HEK293 (cell line): ENCODE data around the gene ITSN1.

Experiments used
- CTCF ChIA-PET: fragments of 350-600 bp; formaldehyde crosslinking; extraction: SDS; loops from one replicate; lab custom pipeline; 2021; ENCODE audit warnings: antibody characterized with exemption; lab: Yijun Ruan, JAX
- POLR2A ChIA-PET: fragments of 300-600 bp; formaldehyde crosslinking; extraction: SDS; loops from one replicate; lab custom pipeline; 2020; ENCODE audit warnings: antibody characterized with exemption, inconsistent platforms; lab: Yijun Ruan, JAX
- H3K27ac ChIP-seq: fragments of 200-500 bp; sonication (Bioruptor generic); 2 replicates; pipeline ENCODE4 v1.5.1; 2014; ENCODE audit warnings: low read depth, low read length, control low read depth, inconsistent platforms; ENCODE audit errors: extremely low read depth
- H3K36me3 ChIP-seq, 2 experiments: fragments of 200-500 bp in 1 of 2; sonication (Bioruptor generic) in 1 of 2; 1 replicate in 1 of 2; 2 replicates in 1 of 2; pipeline ENCODE4 v1.5.1; 2014 to 2017; ENCODE audit warnings: inconsistent platforms in 2 of 2, low read length in 2 of 2; ENCODE audit not compliant: control insufficient read depth in 2 of 2, insufficient read depth in 1 of 2
- H3K4me1 ChIP-seq: fragments of 200-500 bp; sonication (Bioruptor generic); 2 replicates; pipeline ENCODE4 v1.5.1; 2014; ENCODE audit warnings: mild to moderate bottlenecking, low read length, inconsistent platforms; ENCODE audit not compliant: control insufficient read depth, insufficient read depth
- H3K4me3 ChIP-seq: 2 replicates; pipeline ENCODE4 v1.5.1; 2011; ENCODE audit warnings: low read depth, mild to moderate bottlenecking, control low read depth, low read length, moderate library complexity
- H3K9me3 ChIP-seq: fragments of 200-500 bp; sonication (Bioruptor generic); 2 replicates; pipeline ENCODE4 v1.5.1; 2014; ENCODE audit warnings: low read depth, low read length, inconsistent platforms; ENCODE audit not compliant: control insufficient read depth, insufficient read depth
- GLIS1 ChIP-seq: fragments of 450-650 bp; formaldehyde crosslinking; IDR thresholded peaks from 2 replicates; pipeline ENCODE4 v1.5.1; 2016; ENCODE audit warnings: missing biosample characterization, missing genetic modification characterization
- MZF1 ChIP-seq: fragments of 450-650 bp; formaldehyde crosslinking; IDR thresholded peaks from 2 replicates; pipeline ENCODE4 v1.5.1; 2017; ENCODE audit warnings: missing biosample characterization, missing genetic modification characterization, borderline replicate concordance
- YY1 ChIP-seq: fragments of 450-650 bp; formaldehyde crosslinking; IDR thresholded peaks from 2 replicates; pipeline ENCODE4 v1.5.1; 2018; ENCODE audit warnings: missing biosample characterization, missing genetic modification characterization
- ZFP37 ChIP-seq: fragments of 450-650 bp; formaldehyde crosslinking; IDR thresholded peaks from 2 replicates; pipeline ENCODE4 v1.5.1; 2016; ENCODE audit warnings: missing biosample characterization, missing genetic modification characterization
- ZNF169 ChIP-seq: fragments of 450-650 bp; formaldehyde crosslinking; IDR thresholded peaks from 2 replicates; pipeline ENCODE4 v1.5.1; 2016; ENCODE audit warnings: missing biosample characterization, missing genetic modification characterization
- ZNF202 ChIP-seq: fragments of 450-650 bp; formaldehyde crosslinking; IDR thresholded peaks from 2 replicates; pipeline ENCODE4 v1.5.1; 2016; ENCODE audit warnings: missing biosample characterization, missing genetic modification characterization, borderline replicate concordance
- ZNF23 ChIP-seq: fragments of 450-650 bp; formaldehyde crosslinking; IDR thresholded peaks from 2 replicates; pipeline ENCODE4 v1.5.1; 2016; ENCODE audit warnings: missing biosample characterization, missing genetic modification characterization, borderline replicate concordance
- ZNF302 ChIP-seq: fragments of 450-650 bp; formaldehyde crosslinking; IDR thresholded peaks from 2 replicates; pipeline ENCODE4 v1.5.1; 2016; ENCODE audit warnings: missing biosample characterization, missing genetic modification characterization, low read depth
- ZNF585B ChIP-seq: fragments of 450-650 bp; formaldehyde crosslinking; IDR thresholded peaks from 2 replicates; pipeline ENCODE4 v1.5.1; 2016; ENCODE audit warnings: missing biosample characterization, missing genetic modification characterization
- ZNF623 ChIP-seq: fragments of 450-650 bp; formaldehyde crosslinking; IDR thresholded peaks from 2 replicates; pipeline ENCODE4 v1.5.1; 2016; ENCODE audit warnings: missing biosample characterization, missing genetic modification characterization
- ZNF645 ChIP-seq: fragments of 450-650 bp; formaldehyde crosslinking; IDR thresholded peaks from 2 replicates; pipeline ENCODE4; 2016; ENCODE audit warnings: missing biosample characterization, missing genetic modification characterization
- TF ChIP-seq, protein P1 (sequence below): fragments of 450-650 bp; formaldehyde crosslinking; IDR thresholded peaks from 2 replicates; pipeline ENCODE4 v1.5.1; 2016; ENCODE audit warnings: missing biosample characterization, missing genetic modification characterization
- TF ChIP-seq, protein P2 (sequence below): fragments of 450-650 bp; formaldehyde crosslinking; IDR thresholded peaks from 2 replicates; pipeline ENCODE4 v1.5.1; 2016; ENCODE audit warnings: missing biosample characterization, missing genetic modification characterization
- TF ChIP-seq, protein P3 (sequence below): fragments of 450-650 bp; IDR thresholded peaks from 2 replicates; pipeline ENCODE4 v1.5.1; 2018; ENCODE audit warnings: missing biosample characterization, missing genetic modification characterization
- TF ChIP-seq, protein P4 (sequence below): fragments of 450-650 bp; formaldehyde crosslinking; IDR thresholded peaks from 2 replicates; pipeline ENCODE4 v1.5.1; 2017; ENCODE audit warnings: missing biosample characterization, missing genetic modification characterization

Gene ITSN1

GRCh38 chr21:33843216-33843615 lies 200.9 kb downstream of the ITSN1 start:
- CTCF ChIA-PET, result interaction anchor here (0.6 to 1.1 kb wide), 2 partner anchors 9 to 237 kb away, joined by 3 read pairs; no protein-coding TSS in a partner anchor
- peaks cover 0 to 7% of the 10 kb centered on the region in 2 experiments; a peak in 2 of 3 replicates for H3K36me3 ChIP-seq
- H3K4me3 ChIP-seq, result no peak overlapping the region
- H3K9me3 ChIP-seq, result no peaks in the 10 kb centered on the region
- no peak overlapping the region for H3K27ac ChIP-seq
- H3K4me1 ChIP-seq, result 0 out of 2 replicates have a peak, but pooled peaks cover under 1% of the 10 kb centered on the region
- TF ChIP-seq, protein P1, sequence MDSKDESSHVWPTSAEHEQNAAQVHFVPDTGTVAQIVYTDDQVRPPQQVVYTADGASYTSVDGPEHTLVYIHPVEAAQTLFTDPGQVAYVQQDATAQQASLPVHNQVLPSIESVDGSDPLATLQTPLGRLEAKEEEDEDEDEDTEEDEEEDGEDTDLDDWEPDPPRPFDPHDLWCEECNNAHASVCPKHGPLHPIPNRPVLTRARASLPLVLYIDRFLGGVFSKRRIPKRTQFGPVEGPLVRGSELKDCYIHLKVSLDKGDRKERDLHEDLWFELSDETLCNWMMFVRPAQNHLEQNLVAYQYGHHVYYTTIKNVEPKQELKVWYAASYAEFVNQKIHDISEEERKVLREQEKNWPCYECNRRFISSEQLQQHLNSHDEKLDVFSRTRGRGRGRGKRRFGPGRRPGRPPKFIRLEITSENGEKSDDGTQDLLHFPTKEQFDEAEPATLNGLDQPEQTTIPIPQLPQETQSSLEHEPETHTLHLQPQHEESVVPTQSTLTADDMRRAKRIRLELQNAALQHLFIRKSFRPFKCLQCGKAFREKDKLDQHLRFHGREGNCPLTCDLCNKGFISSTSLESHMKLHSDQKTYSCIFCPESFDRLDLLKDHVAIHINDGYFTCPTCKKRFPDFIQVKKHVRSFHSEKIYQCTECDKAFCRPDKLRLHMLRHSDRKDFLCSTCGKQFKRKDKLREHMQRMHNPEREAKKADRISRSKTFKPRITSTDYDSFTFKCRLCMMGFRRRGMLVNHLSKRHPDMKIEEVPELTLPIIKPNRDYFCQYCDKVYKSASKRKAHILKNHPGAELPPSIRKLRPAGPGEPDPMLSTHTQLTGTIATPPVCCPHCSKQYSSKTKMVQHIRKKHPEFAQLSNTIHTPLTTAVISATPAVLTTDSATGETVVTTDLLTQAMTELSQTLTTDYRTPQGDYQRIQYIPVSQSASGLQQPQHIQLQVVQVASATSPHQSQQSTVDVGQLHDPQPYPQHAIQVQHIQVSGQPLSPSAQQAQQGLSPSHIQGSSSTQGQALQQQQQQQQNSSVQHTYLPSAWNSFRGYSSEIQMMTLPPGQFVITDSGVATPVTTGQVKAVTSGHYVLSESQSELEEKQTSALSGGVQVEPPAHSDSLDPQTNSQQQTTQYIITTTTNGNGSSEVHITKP, result no peak
- TF ChIP-seq, protein P2, sequence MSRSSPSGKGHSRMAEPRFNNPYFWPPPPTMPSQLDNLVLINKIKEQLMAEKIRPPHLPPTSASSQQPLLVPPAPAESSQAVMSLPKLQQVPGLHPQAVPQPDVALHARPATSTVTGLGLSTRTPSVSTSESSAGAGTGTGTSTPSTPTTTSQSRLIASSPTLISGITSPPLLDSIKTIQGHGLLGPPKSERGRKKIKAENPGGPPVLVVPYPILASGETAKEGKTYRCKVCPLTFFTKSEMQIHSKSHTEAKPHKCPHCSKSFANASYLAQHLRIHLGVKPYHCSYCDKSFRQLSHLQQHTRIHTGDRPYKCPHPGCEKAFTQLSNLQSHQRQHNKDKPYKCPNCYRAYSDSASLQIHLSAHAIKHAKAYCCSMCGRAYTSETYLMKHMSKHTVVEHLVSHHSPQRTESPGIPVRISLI (tag by site-specific recombination), result no peak
- TF ChIP-seq ZNF623 (tag by site-specific recombination), result no peak
- no peak for TF ChIP-seq ZNF169 (tag by site-specific recombination)
- no peak for TF ChIP-seq ZNF645 (tag by site-specific recombination)
- TF ChIP-seq ZNF302, result no peak
- TF ChIP-seq ZNF23 (tag by site-specific recombination), result no peak
- TF ChIP-seq ZNF202 (tag by site-specific recombination), result no peak
- TF ChIP-seq ZFP37, result no peak
- TF ChIP-seq, protein P3, sequence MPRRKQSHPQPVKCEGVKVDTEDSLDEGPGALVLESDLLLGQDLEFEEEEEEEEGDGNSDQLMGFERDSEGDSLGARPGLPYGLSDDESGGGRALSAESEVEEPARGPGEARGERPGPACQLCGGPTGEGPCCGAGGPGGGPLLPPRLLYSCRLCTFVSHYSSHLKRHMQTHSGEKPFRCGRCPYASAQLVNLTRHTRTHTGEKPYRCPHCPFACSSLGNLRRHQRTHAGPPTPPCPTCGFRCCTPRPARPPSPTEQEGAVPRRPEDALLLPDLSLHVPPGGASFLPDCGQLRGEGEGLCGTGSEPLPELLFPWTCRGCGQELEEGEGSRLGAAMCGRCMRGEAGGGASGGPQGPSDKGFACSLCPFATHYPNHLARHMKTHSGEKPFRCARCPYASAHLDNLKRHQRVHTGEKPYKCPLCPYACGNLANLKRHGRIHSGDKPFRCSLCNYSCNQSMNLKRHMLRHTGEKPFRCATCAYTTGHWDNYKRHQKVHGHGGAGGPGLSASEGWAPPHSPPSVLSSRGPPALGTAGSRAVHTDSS (tag by site-specific recombination), result no peak
- POLR2A ChIA-PET, result no interaction called here

- Histone ChIP-seq H3K4me3 (no peak overlapping the region), H3K27ac (no peak overlapping the region), H3K4me1 (peaks cover 4% of the 10 kb centered on the region; the same call in 1 of the 2 replicates)
- TF ChIP-seq GLIS1 (tag by site-specific recombination) (peak; percentile 45; the same call in 1 of the 2 replicates), ZNF585B (tag by site-specific recombination) (no peak), YY1 (tag by site-specific recombination) (no peak), MZF1 (no peak)
- TF ChIP-seq, protein P4, sequence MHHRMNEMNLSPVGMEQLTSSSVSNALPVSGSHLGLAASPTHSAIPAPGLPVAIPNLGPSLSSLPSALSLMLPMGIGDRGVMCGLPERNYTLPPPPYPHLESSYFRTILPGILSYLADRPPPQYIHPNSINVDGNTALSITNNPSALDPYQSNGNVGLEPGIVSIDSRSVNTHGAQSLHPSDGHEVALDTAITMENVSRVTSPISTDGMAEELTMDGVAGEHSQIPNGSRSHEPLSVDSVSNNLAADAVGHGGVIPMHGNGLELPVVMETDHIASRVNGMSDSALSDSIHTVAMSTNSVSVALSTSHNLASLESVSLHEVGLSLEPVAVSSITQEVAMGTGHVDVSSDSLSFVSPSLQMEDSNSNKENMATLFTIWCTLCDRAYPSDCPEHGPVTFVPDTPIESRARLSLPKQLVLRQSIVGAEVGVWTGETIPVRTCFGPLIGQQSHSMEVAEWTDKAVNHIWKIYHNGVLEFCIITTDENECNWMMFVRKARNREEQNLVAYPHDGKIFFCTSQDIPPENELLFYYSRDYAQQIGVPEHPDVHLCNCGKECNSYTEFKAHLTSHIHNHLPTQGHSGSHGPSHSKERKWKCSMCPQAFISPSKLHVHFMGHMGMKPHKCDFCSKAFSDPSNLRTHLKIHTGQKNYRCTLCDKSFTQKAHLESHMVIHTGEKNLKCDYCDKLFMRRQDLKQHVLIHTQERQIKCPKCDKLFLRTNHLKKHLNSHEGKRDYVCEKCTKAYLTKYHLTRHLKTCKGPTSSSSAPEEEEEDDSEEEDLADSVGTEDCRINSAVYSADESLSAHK (tag by site-specific recombination), result no peak
- TF ChIP-seq, all 188 proteins: peak for 1
- Histone ChIP-seq H3K9me3 (no peaks in the 10 kb centered on the region), H3K36me3 (no peaks in the 10 kb centered on the region; a peak in 1 of 3 replicates)
- ChIA-PET CTCF (interaction anchor here (0.6 kb wide), 1 partner anchor 507 kb away, joined by 4 read pairs; no protein-coding TSS in a partner anchor), POLR2A (interaction anchor here (0.6 kb wide), 1 partner anchor 204 kb away, joined by 3 read pairs; no protein-coding TSS in a partner anchor)
These were observed 202.0 kb downstream of the ITSN1 start for GRCh38 chr21:33844104-33844889.
